COR-L47 (cell line): ENCODE data around the gene GPR35.
"Not testable (repeated sequence)": the region's sequence is repeated elsewhere in the genome, so short reads cannot be mapped to it uniquely, and the experiment has no call there.

Source experiments
- DNase-seq: peaks from one replicate; lab custom pipeline; 2025; lab: John Stamatoyannopoulos, UW

Gene GPR35

GRCh38 chr2:240602266-240603050 is 22.8 kb upstream of the GPR35 start:
- DNase-seq = no peak

- DNase-seq = no peak
Measured at GRCh38 chr2:240603081-240603835, 22.0 kb upstream of the GPR35 start.

DNA sequence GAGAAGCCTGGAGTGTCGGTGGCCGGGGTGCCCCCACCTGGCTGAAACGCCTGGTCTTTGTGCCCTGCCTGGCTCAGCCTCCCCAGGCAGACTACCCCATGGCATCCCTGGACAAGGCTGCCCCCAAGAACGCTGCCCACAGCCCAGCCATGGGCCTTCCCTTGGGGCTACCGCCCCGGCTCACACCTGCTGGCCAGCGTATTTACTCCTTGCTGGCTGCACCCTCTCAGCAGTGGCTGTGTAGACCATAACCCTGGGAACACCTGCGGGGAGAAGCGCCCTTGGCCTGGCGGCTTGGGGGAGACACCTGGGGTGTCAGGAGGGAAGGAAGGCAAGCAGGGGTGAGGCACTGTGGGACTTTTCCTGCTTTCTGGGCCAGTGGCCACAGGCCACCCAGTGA is 21.4 kb upstream of the GPR35 start:
- DNase-seq = no peak

DNA sequence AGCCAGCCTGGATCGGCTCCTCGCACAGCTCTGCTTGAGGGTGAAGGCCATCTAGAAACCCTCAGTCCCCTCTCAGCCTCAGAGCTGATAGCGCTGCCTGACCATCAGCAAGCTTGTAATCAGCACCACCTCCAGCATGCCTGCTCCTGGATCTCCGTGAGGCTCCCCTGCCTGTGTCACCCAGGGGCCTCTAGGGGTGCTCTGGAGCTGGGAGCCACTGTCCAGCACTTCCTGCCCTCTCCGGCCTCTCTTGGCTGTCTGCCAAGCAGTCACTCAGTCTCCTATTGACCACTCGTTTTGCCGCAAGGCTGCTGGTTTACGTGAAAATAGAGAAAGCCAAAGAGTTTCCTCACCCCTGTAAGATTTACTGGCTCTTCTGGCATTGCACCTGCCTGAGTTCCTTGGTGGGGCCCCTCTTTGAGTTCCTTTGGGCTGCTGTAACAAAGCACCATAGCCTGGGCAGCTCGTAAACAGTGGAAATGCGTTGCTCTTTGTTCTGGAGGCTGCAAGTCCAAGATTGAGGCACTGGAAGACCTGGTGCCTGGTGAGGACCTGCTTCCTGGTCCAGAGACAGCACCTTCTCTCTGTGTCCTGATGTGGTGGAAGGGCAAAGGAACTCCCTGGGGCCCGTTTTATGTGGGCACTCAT is 20.9 kb upstream of the GPR35 start:
- DNase-seq = no peak

DNA sequence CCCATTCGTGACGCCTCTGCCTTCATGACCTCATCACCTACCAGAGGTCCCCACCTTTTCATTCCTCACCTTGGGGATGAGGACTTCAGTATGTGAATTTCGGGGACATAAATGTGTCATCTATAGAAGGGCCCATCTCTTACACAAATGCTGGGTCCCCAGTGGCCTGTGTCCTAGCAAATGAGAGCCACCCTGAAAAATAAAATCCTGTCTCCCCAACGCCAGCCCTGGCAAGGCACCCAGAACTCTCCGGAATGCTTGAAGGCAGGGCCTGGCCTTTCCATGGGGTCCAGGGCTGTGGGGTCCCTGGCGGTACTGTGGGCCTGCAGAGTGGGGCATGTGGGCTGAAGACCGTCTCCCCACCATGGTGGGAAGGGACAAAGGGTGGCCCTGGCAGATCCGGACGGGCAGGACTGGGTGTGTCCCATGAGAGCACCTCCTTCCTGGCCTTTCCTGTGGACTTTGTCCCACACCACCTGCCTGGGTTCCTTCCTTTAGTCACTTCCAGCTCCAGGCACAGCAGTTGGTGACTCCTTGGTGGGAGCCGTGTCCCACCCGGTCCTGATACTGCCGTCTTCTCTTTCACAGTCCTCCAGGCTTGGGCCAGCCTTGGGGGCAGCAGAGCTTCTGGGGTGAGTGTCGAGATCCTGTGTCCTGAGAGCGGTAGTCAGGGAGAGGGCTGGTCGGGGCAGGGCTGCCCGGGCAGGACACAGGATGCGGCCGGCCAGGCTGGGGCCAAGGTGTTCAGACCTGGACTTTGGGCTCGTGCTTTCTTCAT is 20.2 kb upstream of the GPR35 start:
- no peak for DNase-seq

GRCh38 chr2:240605867-240606743 is 19.2 kb upstream of the GPR35 start:
- DNase-seq = no peak

DNA sequence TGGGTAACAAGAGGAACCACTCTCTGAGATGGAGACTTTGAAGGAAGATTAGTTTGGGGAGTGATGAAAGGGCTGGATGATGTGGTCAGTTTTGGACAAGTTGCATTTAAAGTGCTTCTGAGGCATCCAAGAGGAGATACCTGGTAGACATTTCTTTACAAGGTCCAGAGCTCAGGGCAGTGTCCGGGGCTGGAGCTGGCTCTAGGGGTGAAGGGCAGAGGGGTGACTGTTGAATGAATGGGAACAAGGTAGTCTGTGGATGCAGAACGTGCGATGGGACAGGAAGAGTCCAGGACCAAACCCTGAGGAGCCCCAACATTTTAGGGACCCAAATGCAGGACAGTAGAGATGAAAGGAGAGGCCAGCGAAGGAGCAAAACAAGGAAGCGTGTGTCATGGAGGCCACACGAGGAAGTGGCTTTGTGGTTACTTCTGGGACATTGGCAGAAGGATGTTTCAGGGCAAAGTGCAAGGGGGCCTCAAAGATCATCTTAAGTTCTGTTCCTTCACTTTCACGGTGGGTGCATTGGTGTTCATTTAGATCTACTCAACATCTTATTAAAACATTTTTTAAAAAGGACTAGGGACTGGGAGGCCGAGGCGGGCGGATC is 13.6 kb upstream of the GPR35 start:
- DNase-seq = no peak

- no peak for DNase-seq
Measured at GRCh38 chr2:240613781-240614180, 11.5 kb upstream of the GPR35 start.

- DNase-seq = no peak
Measured at GRCh38 chr2:240614391-240614790, 10.9 kb upstream of the GPR35 start.

DNA sequence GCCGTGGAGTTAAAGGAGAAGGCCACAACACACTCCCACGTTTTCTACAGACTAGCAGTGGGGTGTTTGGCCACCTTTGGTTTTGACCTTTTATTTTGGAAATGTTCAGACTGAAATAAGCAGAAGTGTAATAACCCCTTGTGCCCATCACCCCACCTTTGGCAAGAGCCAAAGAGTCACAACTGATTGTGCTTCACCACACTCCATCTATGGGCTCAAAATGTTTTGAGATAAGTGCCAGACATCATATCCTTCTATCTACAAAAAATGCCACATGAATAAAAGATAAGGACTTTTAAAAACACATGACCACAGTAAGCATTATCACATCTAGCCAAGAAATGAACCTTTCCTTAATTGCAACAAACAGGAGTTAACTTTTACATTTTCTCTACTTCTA is 9.9 kb upstream of the GPR35 start:
- no peak for DNase-seq

- no peak for DNase-seq
Measured at GRCh38 chr2:240615820-240616547, 9.3 kb upstream of the GPR35 start.

DNA sequence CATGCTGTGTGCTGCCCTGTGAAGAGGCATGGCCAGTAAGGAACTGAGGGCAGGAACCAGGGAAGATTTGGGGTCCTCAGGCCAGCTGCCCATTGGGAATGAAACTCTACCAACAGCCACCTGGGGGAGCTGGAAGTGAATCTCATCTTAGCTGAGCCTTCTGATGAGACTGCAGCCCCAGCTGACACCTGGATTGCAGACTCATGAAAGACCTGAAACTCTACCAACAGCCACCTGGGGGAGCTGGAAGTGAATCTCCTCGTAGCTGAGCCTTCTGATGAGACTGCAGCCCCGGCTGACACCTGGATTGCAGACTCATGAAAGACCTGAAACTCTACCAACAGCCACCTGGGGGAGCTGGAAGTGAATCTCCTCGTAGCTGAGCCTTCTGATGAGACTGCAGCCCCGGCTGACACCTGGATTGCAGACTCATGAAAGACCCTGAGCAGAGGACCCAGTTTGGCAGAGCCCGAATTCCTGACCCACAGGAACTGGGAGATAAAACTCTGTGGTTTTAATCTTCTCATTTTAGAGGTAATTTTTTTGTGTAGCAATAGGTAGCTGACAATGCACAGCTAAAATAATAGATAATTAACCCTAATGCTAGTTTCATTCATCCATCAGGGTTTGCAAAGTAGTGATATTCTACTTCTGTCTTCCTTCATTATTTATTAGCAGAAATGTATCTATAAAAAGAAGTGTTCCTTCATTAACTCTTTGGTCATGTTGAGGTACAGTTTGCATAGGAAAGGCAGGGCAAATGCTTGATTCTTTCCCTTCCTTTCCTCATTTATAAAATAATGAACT is 8.2 kb upstream of the GPR35 start:
- DNase-seq = not testable (repeated sequence)

DNA sequence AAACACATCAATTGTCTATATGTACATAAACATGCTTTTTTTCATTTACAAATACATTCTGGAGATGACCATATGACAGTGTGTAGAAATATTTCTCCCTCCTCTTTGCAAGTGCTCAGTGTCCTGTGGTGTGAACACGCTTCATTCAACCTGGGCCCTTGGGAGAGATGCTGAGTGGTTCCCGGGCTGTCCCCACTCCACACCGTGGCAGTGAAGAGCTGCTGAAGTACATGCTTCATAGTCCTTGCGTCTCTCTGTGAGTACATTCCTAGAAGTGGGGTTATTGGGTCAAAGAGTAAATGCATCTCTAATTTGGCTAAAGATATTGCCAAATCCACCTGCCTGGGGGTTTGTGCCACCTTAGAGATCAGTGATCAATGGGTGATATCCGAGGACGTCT is 6.5 kb upstream of the GPR35 start:
- no peak for DNase-seq

DNA sequence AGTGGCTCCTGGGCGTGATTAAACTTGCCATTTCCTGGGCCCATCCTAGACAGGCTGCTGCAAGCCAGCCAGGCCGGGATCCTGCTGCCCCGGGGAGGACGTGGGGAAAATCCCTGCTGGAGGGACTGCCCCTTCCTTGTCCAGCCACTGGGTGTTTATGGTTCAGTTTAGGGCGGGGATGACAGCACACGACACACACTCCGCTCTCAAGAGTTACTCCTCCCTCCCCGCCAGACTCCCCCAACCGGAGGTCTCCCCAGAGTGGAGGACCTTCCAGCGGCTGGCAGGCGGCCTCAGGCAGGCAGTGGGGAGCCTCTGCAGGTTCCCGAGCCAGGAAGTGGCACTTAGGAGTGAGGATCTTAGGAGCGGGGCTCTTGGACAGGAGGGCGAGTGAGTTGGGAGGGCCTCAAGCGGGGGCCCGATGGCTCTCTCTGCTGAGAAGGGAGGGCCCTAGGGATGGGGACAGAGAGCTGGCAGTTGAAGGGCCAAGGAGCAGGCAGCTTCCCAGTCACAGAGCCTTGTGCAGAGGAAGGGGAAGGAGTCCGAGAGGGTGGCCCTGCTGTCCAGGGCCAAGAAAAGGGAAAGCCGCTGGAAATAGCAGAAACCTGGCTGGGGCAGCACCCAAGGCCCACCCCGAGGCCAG is 5.7 kb upstream of the GPR35 start:
- no peak for DNase-seq

GRCh38 chr2:240620149-240620731 is 5.0 kb upstream of the GPR35 start:
- no peak for DNase-seq

DNA sequence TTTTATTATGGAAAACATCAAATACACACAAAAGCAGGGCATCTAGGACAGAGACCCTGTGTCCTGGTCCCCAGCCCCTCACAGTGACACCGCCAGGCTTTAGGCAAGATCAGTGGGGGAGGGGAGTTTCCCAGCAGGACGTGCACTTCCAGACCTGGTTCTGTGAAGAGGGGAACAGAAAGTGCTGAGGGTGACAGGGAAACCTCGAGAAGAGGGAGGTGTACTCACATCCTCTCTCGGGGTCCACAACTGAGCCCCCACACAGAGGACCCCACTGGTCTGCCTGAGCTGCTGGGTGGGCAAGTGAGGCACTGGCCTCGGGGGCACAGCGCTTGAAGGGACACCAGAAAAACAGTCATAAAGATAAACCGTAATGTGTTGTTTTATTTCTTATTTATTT is 4.4 kb upstream of the GPR35 start:
- DNase-seq = no peak

DNA sequence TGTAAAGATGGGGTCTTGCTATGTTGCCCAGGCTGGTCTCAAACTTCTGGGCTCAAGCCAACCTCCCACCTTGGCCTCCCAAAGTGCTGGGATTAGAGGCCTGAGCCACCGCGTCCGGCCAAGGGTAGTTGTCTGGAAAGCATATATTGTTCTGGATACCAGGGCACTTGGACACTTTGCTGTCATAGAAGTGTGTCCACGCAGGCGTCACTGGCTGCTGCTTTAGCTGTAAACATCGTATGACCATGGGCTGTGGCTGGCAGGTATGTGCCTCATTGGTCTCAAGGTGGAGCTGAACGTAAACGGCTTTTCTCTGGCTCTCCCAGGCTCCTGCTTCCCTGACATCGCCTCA is 3.2 kb upstream of the GPR35 start:
- no peak for DNase-seq

DNA sequence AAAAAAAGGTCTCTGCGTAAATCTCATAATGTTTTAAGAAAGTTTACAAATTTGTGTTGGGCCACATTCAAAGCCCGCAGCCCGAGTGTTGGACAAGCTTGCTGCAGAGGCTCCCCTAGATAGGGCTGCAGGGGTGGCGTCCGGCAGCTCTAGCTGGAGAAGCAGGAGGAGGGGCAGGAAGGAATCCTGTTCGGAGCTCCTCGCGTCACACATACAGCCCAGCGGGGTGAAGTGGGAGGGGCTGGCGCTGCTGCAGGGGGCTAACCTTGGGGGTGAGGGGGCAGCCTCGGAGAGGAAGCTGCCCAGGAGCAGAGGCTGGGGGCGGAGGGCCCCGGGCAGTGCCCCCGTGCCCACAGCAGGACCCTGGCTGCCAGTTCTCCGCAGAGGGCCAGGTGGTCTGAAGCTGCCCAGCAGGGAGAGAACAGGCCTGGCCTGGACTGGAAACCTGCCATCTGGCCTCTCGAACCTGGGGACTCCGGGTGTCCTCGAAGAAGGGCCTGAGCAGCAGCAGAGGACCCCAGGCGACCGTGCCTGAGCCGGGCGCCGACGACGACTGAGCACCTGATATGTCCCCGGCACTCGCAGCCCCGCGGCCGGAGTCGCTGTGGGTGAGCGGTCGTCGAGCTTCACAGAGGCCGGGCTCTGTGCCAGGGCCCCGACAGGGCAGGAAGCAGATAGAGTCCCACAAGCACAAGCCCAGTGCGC is 2.6 kb upstream of the GPR35 start:
- no peak for DNase-seq
